ENCODE data around the gene SNX25.

Gene SNX25

DNA sequence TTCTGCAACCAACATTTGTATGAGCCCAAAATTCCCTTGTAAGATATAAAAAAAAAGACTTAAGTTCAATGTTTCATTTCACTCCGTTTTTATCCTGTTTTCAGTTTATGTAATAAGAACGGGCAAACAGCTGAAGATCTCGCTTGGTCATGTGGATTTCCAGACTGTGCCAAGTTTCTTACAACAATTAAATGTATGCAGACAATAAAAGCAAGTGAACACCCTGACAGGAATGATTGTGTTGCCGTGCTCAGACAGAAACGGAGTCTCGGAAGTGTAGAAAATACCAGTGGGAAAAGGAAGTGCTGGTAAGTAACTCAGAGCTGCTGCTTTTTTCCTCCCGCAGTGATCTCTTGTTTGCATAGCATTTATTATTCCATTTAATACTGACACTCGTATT lies 190.1 kb downstream of the SNX25 start:
- H3F3A ChIP-seq (ENCODE audit: control insufficient read depth, insufficient read depth) = peaks cover 13% of the 10 kb centered on the region

DNA sequence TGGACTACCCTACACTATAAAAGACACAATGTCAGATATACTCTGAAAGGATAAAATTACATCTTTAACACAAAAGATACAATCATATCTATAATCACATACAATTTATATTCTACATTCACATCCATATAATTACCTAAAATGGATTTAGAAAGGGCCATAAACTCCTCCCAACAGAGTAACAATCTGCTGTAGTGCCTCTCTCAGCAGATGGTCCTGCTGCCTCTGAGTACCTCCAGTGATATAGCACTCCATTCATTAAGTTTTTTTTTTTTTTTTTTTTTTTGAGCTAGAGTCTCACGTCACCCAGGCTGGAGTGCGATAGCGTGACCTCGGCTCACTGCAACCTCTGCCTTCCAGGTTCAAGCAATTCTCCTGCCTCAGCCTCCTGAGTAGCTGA lies 194.6 kb downstream of the SNX25 start:
- Histone ChIP-seq H3K27me3 (ENCODE audit: control insufficient read depth, low read length) (no peaks in the 10 kb centered on the region), H3K9me3 (ENCODE audit: control insufficient read depth, insufficient read depth, low read length) (no peaks in the 10 kb centered on the region), H3K9me2 (replicated peaks; ENCODE audit: control insufficient read depth, low read length) (no peaks in the 10 kb centered on the region), H3K36me3 (ENCODE audit: control insufficient read depth, low read length) (peaks cover 56% of the 10 kb centered on the region), H3K79me2 (ENCODE audit: control insufficient read depth, low read length) (no peaks in the 10 kb centered on the region), H4K20me1 (ENCODE audit: control insufficient read depth, insufficient read depth, low read depth, low read length) (no peaks in the 10 kb centered on the region), H3K4me3 (ENCODE audit: low read length) (no peak overlapping the region), H3K4me1 (ENCODE audit: control insufficient read depth, low read length) (peaks cover 11% of the 10 kb centered on the region), H3K4me2 (ENCODE audit: low read length) (no peak overlapping the region), H3K27ac (ENCODE audit: low read depth, low read length) (no peak overlapping the region), H3F3A (ENCODE audit: control insufficient read depth, insufficient read depth) (no peaks in the 10 kb centered on the region)
- TF ChIP-seq, protein P1, sequence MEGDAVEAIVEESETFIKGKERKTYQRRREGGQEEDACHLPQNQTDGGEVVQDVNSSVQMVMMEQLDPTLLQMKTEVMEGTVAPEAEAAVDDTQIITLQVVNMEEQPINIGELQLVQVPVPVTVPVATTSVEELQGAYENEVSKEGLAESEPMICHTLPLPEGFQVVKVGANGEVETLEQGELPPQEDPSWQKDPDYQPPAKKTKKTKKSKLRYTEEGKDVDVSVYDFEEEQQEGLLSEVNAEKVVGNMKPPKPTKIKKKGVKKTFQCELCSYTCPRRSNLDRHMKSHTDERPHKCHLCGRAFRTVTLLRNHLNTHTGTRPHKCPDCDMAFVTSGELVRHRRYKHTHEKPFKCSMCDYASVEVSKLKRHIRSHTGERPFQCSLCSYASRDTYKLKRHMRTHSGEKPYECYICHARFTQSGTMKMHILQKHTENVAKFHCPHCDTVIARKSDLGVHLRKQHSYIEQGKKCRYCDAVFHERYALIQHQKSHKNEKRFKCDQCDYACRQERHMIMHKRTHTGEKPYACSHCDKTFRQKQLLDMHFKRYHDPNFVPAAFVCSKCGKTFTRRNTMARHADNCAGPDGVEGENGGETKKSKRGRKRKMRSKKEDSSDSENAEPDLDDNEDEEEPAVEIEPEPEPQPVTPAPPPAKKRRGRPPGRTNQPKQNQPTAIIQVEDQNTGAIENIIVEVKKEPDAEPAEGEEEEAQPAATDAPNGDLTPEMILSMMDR (IDR thresholded peaks at IDR 0.05; ENCODE audit: low read depth, low read length, poor library complexity, severe bottlenecking) = no peak
- no peak for TF ChIP-seq EZH2phosphoT487 (IDR thresholded peaks at IDR 0.05; ENCODE audit: borderline replicate concordance, low read length)

More for the DNA sequence above, 190.1 kb downstream of the SNX25 start:
- no peak overlapping the region for H3K27ac ChIP-seq (ENCODE audit: low read depth, low read length)
- no peaks in the 10 kb centered on the region for H3K9me3 ChIP-seq (ENCODE audit: control insufficient read depth, insufficient read depth, low read length)
- peaks cover 12% of the 10 kb centered on the region for H3K79me2 ChIP-seq (ENCODE audit: control insufficient read depth, low read length)
- H3K4me1 ChIP-seq (ENCODE audit: control insufficient read depth, low read length) = peaks cover 32% of the 10 kb centered on the region
- peaks cover 56% of the 10 kb centered on the region for H3K36me3 ChIP-seq (ENCODE audit: control insufficient read depth, low read length)
- H3K9me2 ChIP-seq (replicated peaks; ENCODE audit: control insufficient read depth, low read length) = no peaks in the 10 kb centered on the region
- TF ChIP-seq, protein P1 (IDR thresholded peaks at IDR 0.05; ENCODE audit: low read depth, low read length, poor library complexity, severe bottlenecking) = no peak
- TF ChIP-seq EZH2phosphoT487 (IDR thresholded peaks at IDR 0.05; ENCODE audit: borderline replicate concordance, low read length) = no peak
- H4K20me1 ChIP-seq (ENCODE audit: control insufficient read depth, insufficient read depth, low read depth, low read length) = no peaks in the 10 kb centered on the region
- H3K4me3 ChIP-seq (ENCODE audit: low read length) = no peak overlapping the region
- no peak overlapping the region; the same call in 1 of the 2 replicates for H3K4me2 ChIP-seq (ENCODE audit: low read length)
- H3K27me3 ChIP-seq (ENCODE audit: control insufficient read depth, low read length) = no peaks in the 10 kb centered on the region

DNA sequence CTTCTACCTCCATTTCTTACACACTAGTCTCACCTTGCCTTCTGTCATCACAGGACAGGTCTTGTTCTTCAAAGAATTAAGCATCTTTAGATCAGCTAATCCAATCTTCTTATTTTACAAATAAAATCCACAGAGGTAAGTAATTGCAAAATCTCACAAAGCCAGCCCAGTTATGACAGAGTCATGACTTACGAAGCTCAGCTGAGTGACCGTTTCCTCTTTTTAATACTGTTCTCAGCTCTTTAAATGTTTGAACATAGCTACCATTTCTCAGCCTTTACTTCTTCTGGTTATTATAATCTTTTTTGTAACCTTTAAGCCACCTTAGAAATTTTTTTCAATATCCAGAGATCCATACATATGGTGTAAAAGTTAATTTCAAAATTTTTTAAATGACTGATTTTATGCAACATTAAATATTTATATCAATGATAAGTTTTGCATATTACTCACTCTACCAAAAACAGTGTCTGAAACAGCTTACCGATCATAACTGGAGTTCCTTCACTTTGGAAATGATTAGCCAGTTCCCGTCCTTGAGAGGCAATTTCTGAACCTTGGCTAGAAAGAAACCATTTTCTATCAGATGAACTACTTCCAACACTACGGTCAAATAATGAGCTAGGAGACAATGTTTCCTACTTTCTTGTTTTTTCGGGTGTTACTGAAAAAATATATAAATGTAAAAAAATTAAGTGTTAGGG lies 196.1 kb downstream of the SNX25 start:
- H3K36me3 ChIP-seq (ENCODE audit: control insufficient read depth, low read length) = peaks cover 44% of the 10 kb centered on the region
- H3F3A ChIP-seq (ENCODE audit: control insufficient read depth, insufficient read depth) = no peaks in the 10 kb centered on the region
- no peak for TF ChIP-seq EZH2phosphoT487 (IDR thresholded peaks at IDR 0.05; ENCODE audit: borderline replicate concordance, low read length)
- TF ChIP-seq, protein P1 (IDR thresholded peaks at IDR 0.05; ENCODE audit: low read depth, low read length, poor library complexity, severe bottlenecking) = no peak
- H3K4me2 ChIP-seq (ENCODE audit: low read length) = no peak overlapping the region
- no peak overlapping the region for H3K27ac ChIP-seq (ENCODE audit: low read depth, low read length)
- H3K9me3 ChIP-seq (ENCODE audit: control insufficient read depth, insufficient read depth, low read length) = no peaks in the 10 kb centered on the region
- no peaks in the 10 kb centered on the region for H3K9me2 ChIP-seq (replicated peaks; ENCODE audit: control insufficient read depth, low read length)
- no peak overlapping the region for H3K4me3 ChIP-seq (ENCODE audit: low read length)
- H4K20me1 ChIP-seq (ENCODE audit: control insufficient read depth, insufficient read depth, low read depth, low read length) = no peaks in the 10 kb centered on the region
- no peaks in the 10 kb centered on the region for H3K79me2 ChIP-seq (ENCODE audit: control insufficient read depth, low read length)
- peaks cover 10% of the 10 kb centered on the region for H3K4me1 ChIP-seq (ENCODE audit: control insufficient read depth, low read length)
- no peaks in the 10 kb centered on the region for H3K27me3 ChIP-seq (ENCODE audit: control insufficient read depth, low read length)
